ENCODE measurements around the gene DEPDC1.

DNA sequence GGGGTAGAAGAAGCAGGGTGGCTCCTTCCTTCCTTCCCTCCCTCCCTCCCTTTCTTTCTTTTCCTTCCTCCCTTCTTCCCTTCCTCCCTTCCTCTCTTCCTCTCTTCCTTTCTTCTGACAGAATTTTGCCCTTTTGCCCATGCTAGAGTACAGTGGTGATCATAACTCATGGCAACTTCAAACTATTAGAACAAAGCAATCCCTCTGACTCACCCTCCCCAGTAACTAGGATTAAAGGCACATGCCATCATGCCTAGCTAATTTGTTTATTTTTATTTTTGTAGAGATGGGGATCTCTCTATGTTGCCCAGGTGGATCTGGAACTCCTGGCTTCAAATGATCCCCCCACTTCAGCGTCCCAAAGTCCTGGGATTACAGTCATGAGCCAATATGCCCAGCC, 37.1 kb downstream of the DEPDC1 start:
- TF ChIP-seq, protein P1, sequence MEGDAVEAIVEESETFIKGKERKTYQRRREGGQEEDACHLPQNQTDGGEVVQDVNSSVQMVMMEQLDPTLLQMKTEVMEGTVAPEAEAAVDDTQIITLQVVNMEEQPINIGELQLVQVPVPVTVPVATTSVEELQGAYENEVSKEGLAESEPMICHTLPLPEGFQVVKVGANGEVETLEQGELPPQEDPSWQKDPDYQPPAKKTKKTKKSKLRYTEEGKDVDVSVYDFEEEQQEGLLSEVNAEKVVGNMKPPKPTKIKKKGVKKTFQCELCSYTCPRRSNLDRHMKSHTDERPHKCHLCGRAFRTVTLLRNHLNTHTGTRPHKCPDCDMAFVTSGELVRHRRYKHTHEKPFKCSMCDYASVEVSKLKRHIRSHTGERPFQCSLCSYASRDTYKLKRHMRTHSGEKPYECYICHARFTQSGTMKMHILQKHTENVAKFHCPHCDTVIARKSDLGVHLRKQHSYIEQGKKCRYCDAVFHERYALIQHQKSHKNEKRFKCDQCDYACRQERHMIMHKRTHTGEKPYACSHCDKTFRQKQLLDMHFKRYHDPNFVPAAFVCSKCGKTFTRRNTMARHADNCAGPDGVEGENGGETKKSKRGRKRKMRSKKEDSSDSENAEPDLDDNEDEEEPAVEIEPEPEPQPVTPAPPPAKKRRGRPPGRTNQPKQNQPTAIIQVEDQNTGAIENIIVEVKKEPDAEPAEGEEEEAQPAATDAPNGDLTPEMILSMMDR (IDR thresholded peaks at IDR 0.05), result no peak
- no peak for TF ChIP-seq EP300 (IDR thresholded peaks at IDR 0.05)
